HAP-1 (cell line): Measurements from ENCODE around the gene SPDYE3.
"Not testable (repeated sequence)": the region's sequence is repeated elsewhere in the genome, so short reads cannot be mapped to it uniquely, and the experiment has no call there.

Experiments
- DNase-seq, 2 experiments: peaks; one replicate each; pipeline ENCODE4 v3.0.0-alpha.2; 2016 to 2020; ENCODE audit warnings: low spot score in 2 of 2
- H3K27me3 ChIP-seq: fragments of 250-450 bp; sonication (Bioruptor Pico); 2 replicates; pipeline ENCODE4 v1.5.1; 2020; ENCODE audit warnings: low read depth, mild to moderate bottlenecking, moderate library complexity
- H3K36me3 ChIP-seq: fragments of 250-450 bp; sonication (Bioruptor Pico); replicated peaks from 2 replicates; pipeline ENCODE4 v1.5.1; 2020; ENCODE audit warnings: mild to moderate bottlenecking
- H3K4me1 ChIP-seq: fragments of 250-450 bp; sonication (Bioruptor Pico); 2 replicates; pipeline ENCODE4 v1.5.1; 2020; ENCODE audit warnings: mild to moderate bottlenecking
- H3K4me3 ChIP-seq: fragments of 250-450 bp; sonication (Bioruptor Pico); 2 replicates; pipeline ENCODE4 v1.5.1; 2020; ENCODE audit warnings: mild to moderate bottlenecking, moderate library complexity
- H3K9me3 ChIP-seq: fragments of 250-450 bp; sonication (Bioruptor Pico); 2 replicates; pipeline ENCODE4 v1.5.1; 2020; ENCODE audit warnings: mild to moderate bottlenecking, moderate library complexity
- in situ Hi-C: fragments of 300-500 bp; cut with MboI; formaldehyde crosslinking; loops from 3 replicates; pipeline ENCODE4 v1.14.3; 2020; ENCODE audit warnings: low sequenced_read_pairs, inconsistent platforms, mixed read lengths

SPDYE3 gene

GRCh38 chr7:100349757-100350156 lies 42.3 kb downstream of the SPDYE3 start:
- Histone ChIP-seq H3K36me3 (peaks cover 68% of the 10 kb centered on the region), H3K9me3 (no peaks in the 10 kb centered on the region), H3K4me1 (no peaks in the 10 kb centered on the region), H3K27me3 (no peaks in the 10 kb centered on the region), H3K4me3 (no peak overlapping the region)
- in situ Hi-C loops: loop anchor here (10.0 kb wide), 1 partner anchor 215 kb away; no protein-coding TSS in a partner anchor
- no peak for DNase-seq

GRCh38 chr7:100351657-100352058 lies 44.2 kb downstream of the SPDYE3 start:
- no peaks in the 10 kb centered on the region for H3K4me1 ChIP-seq
- no peaks in the 10 kb centered on the region for H3K9me3 ChIP-seq
- H3K36me3 ChIP-seq: peaks cover 70% of the 10 kb centered on the region
- in situ Hi-C loops: no loop called here
- DNase-seq: no peak
- H3K4me3 ChIP-seq: no peak overlapping the region
- H3K27me3 ChIP-seq: no peaks in the 10 kb centered on the region

- H3K4me1 ChIP-seq, DNase-seq, H3K27me3 ChIP-seq, H3K9me3 ChIP-seq, in situ Hi-C loops, H3K4me3 ChIP-seq: not testable (repeated sequence)
- H3K36me3 ChIP-seq: peaks cover 67% of the 10 kb centered on the region
These were observed 44.8 kb downstream of the SPDYE3 start for GRCh38 chr7:100352230-100352781.

- Histone ChIP-seq H3K4me1 (no peaks in the 10 kb centered on the region), H3K27me3 (no peaks in the 10 kb centered on the region), H3K36me3 (peaks cover 65% of the 10 kb centered on the region), H3K9me3 (no peaks in the 10 kb centered on the region), H3K4me3 (no peak overlapping the region)
- in situ Hi-C loops: no loop called here
- DNase-seq: no peak
These were observed 45.6 kb downstream of the SPDYE3 start for GRCh38 chr7:100352984-100353684.

- no peak overlapping the region for H3K4me3 ChIP-seq
- H3K36me3 ChIP-seq: peaks cover 69% of the 10 kb centered on the region
- H3K9me3 ChIP-seq: no peaks in the 10 kb centered on the region
- H3K4me1 ChIP-seq: no peaks in the 10 kb centered on the region
- in situ Hi-C loops: no loop called here
- no peak for DNase-seq
- H3K27me3 ChIP-seq: no peaks in the 10 kb centered on the region
These were observed 46.3 kb downstream of the SPDYE3 start for GRCh38 chr7:100353685-100354330.

GRCh38 chr7:100356416-100357068 lies 49.0 kb downstream of the SPDYE3 start:
- Histone ChIP-seq H3K4me3 (no peak overlapping the region), H3K9me3 (no peaks in the 10 kb centered on the region), H3K36me3 (peaks cover 76% of the 10 kb centered on the region), H3K4me1 (no peaks in the 10 kb centered on the region), H3K27me3 (no peaks in the 10 kb centered on the region)
- DNase-seq: no peak
- in situ Hi-C loops: loop anchor here (5.0 kb wide), 1 partner anchor 51 kb away; no protein-coding TSS in a partner anchor

- in situ Hi-C loops: loop anchor here (5.0 kb wide), 1 partner anchor 50 kb away; no protein-coding TSS in a partner anchor
- Histone ChIP-seq H3K4me1 (no peaks in the 10 kb centered on the region), H3K4me3 (no peak overlapping the region), H3K9me3 (no peaks in the 10 kb centered on the region), H3K36me3 (peaks cover 82% of the 10 kb centered on the region), H3K27me3 (no peaks in the 10 kb centered on the region)
- no peak for DNase-seq
These were observed 49.6 kb downstream of the SPDYE3 start for GRCh38 chr7:100357131-100357561.

GRCh38 chr7:100358027-100358856 lies 50.7 kb downstream of the SPDYE3 start, which contains the start of gene PILRB:
TSS of gene PILRB (plus strand) at chr7:100358117. CDS start at chr7:100358303, 186 bp downstream.
- no peak for DNase-seq
- Histone ChIP-seq H3K36me3 (peaks cover 91% of the 10 kb centered on the region), H3K27me3 (no peaks in the 10 kb centered on the region), H3K9me3 (no peaks in the 10 kb centered on the region), H3K4me1 (no peaks in the 10 kb centered on the region), H3K4me3 (no peak within 1 kb of the TSS)
- in situ Hi-C loops: loop anchor here (5.0 kb wide), 1 partner anchor 49 kb away; no protein-coding TSS in a partner anchor

- Histone ChIP-seq H3K9me3 (no peaks in the 10 kb centered on the region), H3K27me3 (no peaks in the 10 kb centered on the region), H3K4me1 (no peaks in the 10 kb centered on the region), H3K36me3 (peaks cover 89% of the 10 kb centered on the region), H3K4me3 (no peak overlapping the region)
- DNase-seq: no peak
- in situ Hi-C loops: loop anchor here (5.0 kb wide), 1 partner anchor 48 kb away; no protein-coding TSS in a partner anchor
These were observed 51.3 kb downstream of the SPDYE3 start for GRCh38 chr7:100358857-100359212.

- in situ Hi-C loops: no loop called here
- H3K27me3 ChIP-seq: no peaks in the 10 kb centered on the region
- no peaks in the 10 kb centered on the region for H3K4me1 ChIP-seq
- H3K9me3 ChIP-seq: no peaks in the 10 kb centered on the region
- H3K36me3 ChIP-seq: peaks cover 85% of the 10 kb centered on the region
- DNase-seq: no peak
- no peak overlapping the region for H3K4me3 ChIP-seq
These were observed 52.8 kb downstream of the SPDYE3 start for GRCh38 chr7:100360135-100360854.

- Histone ChIP-seq H3K9me3 (no peaks in the 10 kb centered on the region), H3K27me3 (no peaks in the 10 kb centered on the region), H3K36me3 (peaks cover 77% of the 10 kb centered on the region), H3K4me3 (no peak overlapping the region), H3K4me1 (no peaks in the 10 kb centered on the region)
- DNase-seq: no peak
- in situ Hi-C loops: no loop called here
These were observed 55.6 kb downstream of the SPDYE3 start for GRCh38 chr7:100363098-100363497.

GRCh38 chr7:100363797-100364196 lies 56.3 kb downstream of the SPDYE3 start:
- H3K4me3 ChIP-seq, H3K4me1 ChIP-seq, H3K9me3 ChIP-seq, DNase-seq, H3K27me3 ChIP-seq, in situ Hi-C loops: not testable (repeated sequence)
- peaks cover 71% of the 10 kb centered on the region for H3K36me3 ChIP-seq
